HUES64 (cell line): ENCODE measurements around the gene MAPK10.
"Not testable (repeated sequence)": the region's sequence is repeated elsewhere in the genome, so short reads cannot be mapped to it uniquely, and the experiment has no call there.

Experiments used
- H3K27ac ChIP-seq: 2 replicates; pipeline ENCODE4 v1.7.0; 2013; ENCODE audit warnings: low read depth, low read length, inconsistent platforms
- H3K27me3 ChIP-seq: 2 replicates; pipeline ENCODE4 v1.6.1; 2013; ENCODE audit warnings: mild to moderate bottlenecking, low read length; ENCODE audit not compliant: insufficient read depth
- H3K36me3 ChIP-seq: 2 replicates; pipeline ENCODE4 v1.6.1; 2013; ENCODE audit warnings: mild to moderate bottlenecking, low read length; ENCODE audit not compliant: insufficient read depth
- H3K4me1 ChIP-seq: 2 replicates; pipeline ENCODE4 v1.6.1; 2013; ENCODE audit warnings: mild to moderate bottlenecking, low read length, moderate library complexity; ENCODE audit not compliant: insufficient read depth
- H3K4me3 ChIP-seq: 2 replicates; pipeline ENCODE4 v1.5.1; 2013; ENCODE audit warnings: mild to moderate bottlenecking, low read length, moderate library complexity
- H3K9ac ChIP-seq: 2 replicates; pipeline ENCODE4 v1.6.1; 2013; ENCODE audit warnings: mild to moderate bottlenecking, low read depth, low read length
- H3K9me3 ChIP-seq: 2 replicates; pipeline ENCODE4 v1.6.1; 2013; ENCODE audit warnings: low read depth, low read length; ENCODE audit not compliant: insufficient read depth
- WGBS: fragments of 150-250, 120-280 bp; methylation state at CpG from one replicate; pipeline ENCODE4 v1.1.7; 2013; ENCODE audit warnings: missing lambda C conversion rate; 5-methylcytosine and 5-hydroxymethylcytosine counted together

MAPK10 gene

DNA sequence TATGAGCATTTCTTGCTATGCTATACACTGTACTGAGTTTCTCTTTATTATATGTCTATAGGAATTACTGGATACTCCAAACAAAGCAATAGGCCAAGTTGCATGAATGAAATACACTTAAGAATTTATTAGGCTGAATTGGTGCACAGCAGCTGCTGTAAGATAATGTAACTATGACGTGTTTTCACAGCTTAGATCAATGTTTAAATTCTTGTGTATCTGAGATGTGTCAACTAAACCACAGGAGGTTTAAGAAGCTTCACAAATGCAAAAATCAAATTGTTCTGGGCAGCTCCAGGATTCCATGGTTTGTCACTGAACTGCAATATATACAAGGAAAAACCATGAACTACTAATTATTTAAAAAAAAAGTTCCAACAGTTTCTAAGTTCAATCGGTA lies 156.7 kb downstream of the MAPK10 start:
- H3K27me3 ChIP-seq: no peaks in the 10 kb centered on the region
- no peak overlapping the region for H3K9ac ChIP-seq
- no peak overlapping the region for H3K4me3 ChIP-seq
- WGBS: 71% methylated on average over 1 of the region's 2 CpGs
- H3K27ac ChIP-seq: no peak overlapping the region
- H3K9me3 ChIP-seq: no peaks in the 10 kb centered on the region
- H3K36me3 ChIP-seq: no peaks in the 10 kb centered on the region
- H3K4me1 ChIP-seq: peaks cover 17% of the 10 kb centered on the region

DNA sequence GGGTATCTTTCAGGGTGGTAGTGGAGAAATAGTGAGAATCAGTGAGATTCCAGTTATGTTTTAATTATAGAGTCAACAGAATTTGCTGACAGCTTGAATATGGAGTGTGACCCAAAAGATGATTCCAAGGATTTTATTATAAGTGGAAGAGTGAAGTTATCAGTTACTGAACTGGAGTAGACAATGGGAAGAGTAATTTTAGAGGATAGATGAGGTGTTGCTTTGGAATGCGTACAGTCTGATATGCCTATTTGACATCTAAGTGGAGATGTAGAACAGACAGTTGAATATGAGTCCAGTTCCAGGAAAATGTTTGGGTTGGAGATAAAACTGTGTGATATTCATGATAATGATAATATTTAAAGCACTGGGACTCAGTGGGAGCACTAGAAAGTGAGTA lies 174.2 kb downstream of the MAPK10 start:
- Histone ChIP-seq H3K27me3 (no peaks in the 10 kb centered on the region), H3K4me3 (no peak overlapping the region), H3K4me1 (no peaks in the 10 kb centered on the region), H3K27ac (no peak overlapping the region), H3K9me3 (no peaks in the 10 kb centered on the region), H3K36me3 (no peaks in the 10 kb centered on the region), H3K9ac (no peak overlapping the region)
- 93% methylated on average over 1 of the region's 1 CpG for WGBS

DNA sequence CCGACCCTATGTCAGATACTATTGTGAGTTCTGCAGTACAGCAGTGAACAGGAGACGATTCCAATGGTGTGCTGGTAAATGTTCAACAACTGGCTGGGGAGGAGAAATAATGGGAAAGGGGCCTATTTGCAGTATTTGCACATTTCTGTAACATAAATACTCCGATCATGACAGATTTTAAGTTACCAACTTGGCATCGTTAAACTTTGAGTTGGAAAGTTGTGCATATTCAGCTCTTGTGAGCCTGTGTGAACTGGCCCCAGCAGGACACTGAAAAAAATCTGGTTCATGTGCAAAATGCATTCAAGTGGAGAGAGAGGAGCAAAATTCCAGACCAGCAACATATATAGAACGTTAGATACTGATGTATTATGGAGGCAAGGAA lies 175.0 kb downstream of the MAPK10 start:
- Histone ChIP-seq H3K9ac (no peak overlapping the region), H3K36me3 (no peaks in the 10 kb centered on the region; the same call in 1 of the 2 replicates), H3K27ac (no peak overlapping the region), H3K27me3 (no peaks in the 10 kb centered on the region), H3K9me3 (no peaks in the 10 kb centered on the region; the same call in 1 of the 2 replicates), H3K4me1 (no peaks in the 10 kb centered on the region), H3K4me3 (no peak overlapping the region)
- 91% methylated on average over 5 of the region's 5 CpGs for WGBS

DNA sequence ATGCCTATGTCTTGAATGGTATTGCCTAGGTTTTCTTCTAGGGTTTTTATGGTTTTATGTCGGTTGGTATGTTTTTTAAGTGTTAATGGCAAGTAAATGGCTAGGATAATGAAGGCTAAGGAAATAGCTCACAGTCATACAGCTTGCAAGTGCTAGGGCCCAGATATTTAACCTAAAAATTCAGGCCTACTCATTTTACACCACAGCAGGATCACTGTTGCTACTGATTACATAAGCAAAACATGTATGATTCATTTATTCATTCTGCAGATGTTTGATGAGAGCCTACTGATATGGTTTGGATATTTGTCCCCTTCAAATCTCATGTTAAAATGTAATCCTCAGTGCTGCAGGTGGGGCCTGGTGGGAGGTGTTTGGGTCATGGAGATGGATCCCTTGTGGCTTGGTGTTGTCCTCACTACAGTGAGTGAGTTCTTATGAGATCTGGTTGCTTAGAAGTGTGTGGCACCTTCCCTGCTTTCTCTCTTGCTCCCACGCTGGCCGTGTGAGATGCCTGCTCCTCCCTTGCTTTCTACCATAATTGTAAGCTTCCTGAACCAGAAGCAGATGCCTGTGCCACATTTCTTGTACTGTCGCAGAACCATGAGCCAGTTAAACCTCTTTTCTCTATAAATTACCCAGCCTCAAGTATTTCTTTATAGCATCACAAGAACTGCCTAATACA lies 175.5 kb downstream of the MAPK10 start:
- Histone ChIP-seq H3K27ac (no peak overlapping the region), H3K27me3 (no peaks in the 10 kb centered on the region), H3K4me3 (no peak overlapping the region), H3K4me1 (no peaks in the 10 kb centered on the region), H3K9ac (no peak overlapping the region), H3K9me3 (peaks cover 4% of the 10 kb centered on the region; the same call in 1 of the 2 replicates), H3K36me3 (no peaks in the 10 kb centered on the region; the same call in 1 of the 2 replicates)
- 94% methylated on average over 4 of the region's 4 CpGs for WGBS

DNA sequence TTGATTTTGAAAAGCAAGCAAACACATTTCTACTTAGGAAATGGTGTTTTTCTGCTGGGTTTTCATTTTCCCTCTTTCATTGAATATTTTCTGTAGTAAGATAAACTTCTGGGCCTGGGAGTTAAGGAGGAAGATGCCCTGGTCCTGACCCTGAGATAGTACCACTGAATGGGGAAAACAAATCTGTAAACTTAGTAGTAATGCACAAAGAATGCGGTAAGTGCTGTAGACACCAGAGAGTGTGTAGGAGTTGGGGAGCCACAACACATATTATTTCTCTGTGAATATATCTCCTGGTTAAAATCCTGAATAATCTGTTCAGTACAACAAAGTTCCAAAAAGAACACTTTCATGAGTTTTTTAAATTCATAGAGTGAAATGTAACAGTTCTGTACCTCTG lies 178.3 kb downstream of the MAPK10 start:
- Histone ChIP-seq H3K27ac (no peak overlapping the region), H3K36me3 (no peaks in the 10 kb centered on the region; the same call in 1 of the 2 replicates), H3K9me3 (peaks cover 4% of the 10 kb centered on the region; the same call in 1 of the 2 replicates), H3K27me3 (no peaks in the 10 kb centered on the region), H3K9ac (no peak overlapping the region), H3K4me1 (no peaks in the 10 kb centered on the region), H3K4me3 (no peak overlapping the region)
- WGBS: 100% methylated on average over 1 of the region's 1 CpG

DNA sequence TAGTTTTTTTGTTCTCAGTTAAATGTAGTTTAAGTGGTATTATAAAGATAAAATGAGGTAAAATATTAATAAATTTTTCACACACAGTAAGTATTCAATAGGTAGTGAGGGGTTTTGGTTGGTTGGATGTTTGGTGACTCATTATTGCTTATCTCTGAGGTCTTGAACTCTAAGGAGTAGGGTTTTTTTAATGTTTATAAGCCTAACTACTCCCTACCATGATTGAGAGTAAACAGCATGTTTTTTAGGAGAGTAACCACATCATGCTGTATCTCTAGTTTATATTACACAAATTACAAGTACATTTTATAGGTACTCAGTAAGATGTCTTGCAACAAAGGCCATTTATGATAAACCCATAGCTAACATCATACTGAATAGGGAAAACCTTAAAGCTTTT lies 181.6 kb downstream of the MAPK10 start:
- Histone ChIP-seq H3K4me1 (no peaks in the 10 kb centered on the region), H3K9ac (no peak overlapping the region), H3K27me3 (no peaks in the 10 kb centered on the region), H3K9me3 (peaks cover 4% of the 10 kb centered on the region; the same call in 1 of the 2 replicates), H3K27ac (no peak overlapping the region), H3K36me3 (no peaks in the 10 kb centered on the region; the same call in 1 of the 2 replicates), H3K4me3 (no peak overlapping the region)

DNA sequence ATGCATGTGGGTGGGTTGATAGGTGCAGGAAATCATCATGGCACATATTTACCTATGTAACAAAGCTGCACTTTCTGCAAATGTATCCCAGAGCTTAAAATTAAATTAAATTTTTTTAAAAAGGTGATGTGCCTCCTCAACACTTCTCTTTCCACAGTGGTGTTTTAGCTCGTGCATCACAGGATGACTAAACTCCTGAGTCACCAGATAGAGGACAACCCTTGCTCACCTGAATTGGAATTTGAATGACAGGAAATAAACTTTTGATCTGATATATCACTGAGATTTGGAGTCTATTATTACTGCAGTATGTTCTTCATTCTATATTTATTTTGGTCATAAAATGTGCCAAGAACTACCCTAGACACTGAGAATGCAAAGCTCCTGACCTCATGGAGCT lies 185.3 kb downstream of the MAPK10 start:
- H3K27me3 ChIP-seq: no peaks in the 10 kb centered on the region
- H3K36me3 ChIP-seq: no peaks in the 10 kb centered on the region
- 90% methylated on average over 1 of the region's 1 CpG for WGBS
- no peak overlapping the region for H3K4me3 ChIP-seq
- H3K9ac ChIP-seq: no peak overlapping the region
- H3K9me3 ChIP-seq: peaks cover under 1% of the 10 kb centered on the region; the same call in 1 of the 2 replicates
- no peaks in the 10 kb centered on the region for H3K4me1 ChIP-seq
- no peak overlapping the region for H3K27ac ChIP-seq

DNA sequence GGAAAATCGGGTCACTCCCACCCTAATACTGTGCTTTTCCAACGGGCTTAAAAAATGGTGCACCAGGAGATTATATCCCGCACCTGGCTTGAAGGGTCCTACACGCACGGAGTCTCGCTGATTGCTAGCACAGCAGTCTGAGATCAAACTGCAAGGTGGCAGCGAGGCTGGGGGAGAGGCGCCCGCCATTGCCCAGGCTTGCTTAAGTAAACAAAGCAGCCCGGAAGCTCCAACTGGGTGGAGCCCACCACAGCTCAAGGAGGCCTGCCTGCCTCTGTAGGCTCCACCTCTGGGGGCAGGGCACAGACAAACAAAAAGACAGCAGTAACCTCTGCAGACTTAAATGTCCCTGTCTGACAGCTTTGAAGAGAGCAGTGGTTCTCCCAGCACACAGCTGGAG lies 191.5 kb downstream of the MAPK10 start:
- 96% methylated on average over 9 of the region's 10 CpGs for WGBS

DNA sequence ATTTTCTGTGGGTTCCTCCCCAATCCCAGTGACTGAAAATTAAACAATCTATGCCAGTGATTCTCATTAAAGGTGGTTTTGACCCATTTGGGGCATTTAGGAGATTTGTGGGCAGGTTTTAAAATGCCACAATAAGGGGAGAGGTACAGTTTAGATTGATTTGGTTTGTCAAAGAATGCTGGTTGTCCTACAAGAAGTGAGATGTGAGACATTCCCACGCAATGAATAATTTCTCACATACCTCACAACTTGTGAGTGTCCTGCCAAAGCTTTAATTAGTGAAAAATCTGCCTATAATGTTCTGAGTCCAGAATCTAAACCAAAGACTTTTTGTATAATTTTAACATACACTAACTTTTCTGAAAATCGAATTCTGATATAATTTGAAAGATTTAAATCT lies 199.4 kb downstream of the MAPK10 start:
- H3K4me3 ChIP-seq: no peak overlapping the region
- H3K9me3 ChIP-seq: no peaks in the 10 kb centered on the region
- no peaks in the 10 kb centered on the region for H3K27me3 ChIP-seq
- H3K4me1 ChIP-seq: peaks cover 7% of the 10 kb centered on the region; the same call in 1 of the 2 replicates
- H3K27ac ChIP-seq: no peak overlapping the region
- H3K36me3 ChIP-seq: no peaks in the 10 kb centered on the region
- WGBS: 100% methylated on average over 1 of the region's 2 CpGs
- no peak overlapping the region for H3K9ac ChIP-seq

More for the DNA sequence above, 191.5 kb downstream of the MAPK10 start:
- not testable (repeated sequence) for H3K36me3 ChIP-seq, H3K9me3 ChIP-seq, H3K4me1 ChIP-seq, H3K27me3 ChIP-seq, H3K4me3 ChIP-seq, H3K9ac ChIP-seq, H3K27ac ChIP-seq

DNA sequence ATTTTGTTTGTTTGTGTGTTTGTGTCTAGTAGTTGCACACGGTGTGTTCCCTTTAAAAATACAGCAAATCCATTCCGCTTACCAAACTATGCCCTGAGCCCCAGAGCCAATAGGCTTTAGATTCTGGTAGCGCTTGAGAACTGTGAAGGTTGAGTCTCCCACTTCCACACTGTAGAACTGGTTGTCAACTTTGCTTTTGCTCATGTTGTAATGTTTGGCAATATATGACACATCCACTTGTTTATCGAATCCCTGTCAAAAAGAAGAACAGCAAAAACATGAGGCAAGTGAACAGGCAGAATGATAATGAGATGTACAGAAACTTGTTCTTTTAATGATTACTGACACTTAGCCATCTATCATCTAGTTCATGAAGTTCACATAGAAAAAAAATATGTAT lies 200.6 kb downstream of the MAPK10 start:
- no peaks in the 10 kb centered on the region for H3K9me3 ChIP-seq
- H3K4me1 ChIP-seq: peaks cover 7% of the 10 kb centered on the region; the same call in 1 of the 2 replicates
- H3K36me3 ChIP-seq: no peaks in the 10 kb centered on the region
- WGBS: 100% methylated on average over 4 of the region's 4 CpGs
- no peaks in the 10 kb centered on the region for H3K27me3 ChIP-seq
- no peak overlapping the region for H3K27ac ChIP-seq
- no peak overlapping the region for H3K9ac ChIP-seq
- no peak overlapping the region for H3K4me3 ChIP-seq

DNA sequence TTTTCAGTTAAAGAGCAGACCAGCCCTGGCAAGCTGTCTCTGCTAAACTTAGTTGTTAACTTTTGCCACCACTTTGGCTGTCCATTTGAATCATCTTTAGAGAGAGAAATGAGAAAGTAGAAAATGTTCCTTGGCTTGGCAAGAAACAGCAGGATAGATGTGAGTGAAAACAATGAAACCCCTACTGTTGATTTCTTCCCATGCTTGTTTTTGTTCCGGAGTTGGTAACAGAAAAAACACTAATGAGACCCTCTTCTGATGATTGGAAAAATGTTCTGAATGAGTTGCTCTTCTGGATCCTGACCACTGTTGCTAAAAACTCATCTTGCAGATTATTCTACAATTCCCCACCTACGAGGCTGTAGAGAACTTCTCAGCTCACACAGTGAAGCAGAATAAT lies 203.3 kb downstream of the MAPK10 start:
- Histone ChIP-seq H3K4me3 (no peak overlapping the region), H3K36me3 (no peaks in the 10 kb centered on the region), H3K4me1 (peaks cover 7% of the 10 kb centered on the region; the same call in 1 of the 2 replicates), H3K27ac (no peak overlapping the region), H3K9ac (no peak overlapping the region), H3K9me3 (no peaks in the 10 kb centered on the region), H3K27me3 (no peaks in the 10 kb centered on the region)
- 79% methylated on average over 2 of the region's 2 CpGs for WGBS

DNA sequence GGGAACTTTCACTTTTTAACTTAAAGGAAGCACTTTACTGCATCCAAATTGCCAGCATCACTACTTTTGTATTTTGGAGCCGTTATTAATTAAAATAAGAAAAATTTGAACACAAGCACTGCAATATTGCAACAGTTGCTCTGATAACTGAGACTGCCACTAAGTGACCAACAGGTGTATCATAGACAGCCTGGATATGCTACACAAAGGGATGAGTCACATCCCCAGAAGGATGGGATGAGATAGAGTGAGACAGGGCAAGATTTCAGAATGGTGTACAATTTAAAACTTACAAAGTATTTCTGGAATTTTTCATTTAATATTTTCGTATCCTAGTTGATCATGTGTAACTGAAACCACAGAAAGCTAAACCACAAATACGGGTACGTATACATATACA lies 204.1 kb downstream of the MAPK10 start:
- WGBS: 86% methylated on average over 1 of the region's 4 CpGs
- Histone ChIP-seq H3K27ac (no peak overlapping the region), H3K27me3 (no peaks in the 10 kb centered on the region), H3K4me1 (peaks cover 7% of the 10 kb centered on the region; the same call in 1 of the 2 replicates), H3K9ac (no peak overlapping the region), H3K36me3 (no peaks in the 10 kb centered on the region), H3K9me3 (no peaks in the 10 kb centered on the region), H3K4me3 (no peak overlapping the region)
